Upper lobe of left lung (tissue), 4 donors: ENCODE measurements around the gene C1GALT1C1.

ENCODE experiments used
- CTCF ChIP-seq, 6 experiments: fragments of 450-650 bp in 4 of 6; fragments of 200-600 bp in 2 of 6; sonication (generic) in 2 of 6; IDR thresholded peaks; one replicate each; pipeline ENCODE4 v1.5.1; 2016 to 2019; ENCODE audit warnings: antibody characterized with exemption in 6 of 6
- POLR2A ChIP-seq, 4 donors: fragments of 450-650 bp; IDR thresholded peaks; one replicate each; pipeline ENCODE4 v1.5.1; 2016 to 2017; ENCODE audit warnings: antibody characterized with exemption in 4 of 4, mild to moderate bottlenecking in 2 of 4
- POLR2AphosphoS5 ChIP-seq, 2 donors: sonication (generic); formaldehyde crosslinking; IDR thresholded peaks; one replicate each; pipeline ENCODE4 v1.5.1; 2017; ENCODE audit warnings: antibody characterized with exemption in 2 of 2

- TF ChIP-seq POLR2AphosphoS5 (IDR thresholded peaks at IDR 0.05), result no peak
- TF ChIP-seq CTCF (IDR thresholded peaks at IDR 0.05), result no peak
- no peak for TF ChIP-seq POLR2A (IDR thresholded peaks at IDR 0.05)
Measured at GRCh38 chrX:120647127-120647526, 17.3 kb upstream of the C1GALT1C1 start.
